H9 (cell line): ENCODE measurements around the gene MAGEC2. TPM values are rescaled to one million over a fixed set of nuclear protein-coding genes. Genes with fewer than 3 reads are reported as not detected.

Experiments
- DNase-seq: peaks from one replicate; pipeline ENCODE4 v3.0.0-alpha.2; 2017
- H2AFZ ChIP-seq: one replicate; pipeline ENCODE4 v1.6.1; 2013; ENCODE audit warnings: mild to moderate bottlenecking, low read length, control low read depth, moderate library complexity
- H2AK5ac ChIP-seq: 2 replicates; pipeline ENCODE4 v1.6.1; 2013; ENCODE audit warnings: low read length, control low read depth, mixed read lengths; ENCODE audit not compliant: insufficient read length
- H2BK120ac ChIP-seq: one replicate; pipeline ENCODE4 v1.6.1; 2013; ENCODE audit warnings: low read depth, mild to moderate bottlenecking, low read length, control low read depth, inconsistent platforms; ENCODE audit not compliant: poor library complexity, severe bottlenecking
- H2BK12ac ChIP-seq: 2 replicates; pipeline ENCODE4 v1.6.1; 2013; ENCODE audit warnings: low read length, control low read depth, mixed read lengths, low read depth; ENCODE audit not compliant: insufficient read length
- H2BK15ac ChIP-seq: 2 replicates; pipeline ENCODE4 v1.6.1; 2013; ENCODE audit warnings: low read depth, low read length, control low read depth
- H2BK20ac ChIP-seq: one replicate; pipeline ENCODE4 v1.6.1; 2013; ENCODE audit warnings: low read depth, mild to moderate bottlenecking, low read length, control low read depth, inconsistent platforms; ENCODE audit not compliant: poor library complexity, severe bottlenecking
- H2BK5ac ChIP-seq: 2 replicates; pipeline ENCODE4 v1.6.1; 2013; ENCODE audit warnings: low read length, control low read depth, mixed read lengths; ENCODE audit not compliant: insufficient read length
- H3K14ac ChIP-seq: 2 replicates; pipeline ENCODE4 v1.6.1; 2013; ENCODE audit warnings: low read length, control low read depth; ENCODE audit not compliant: insufficient read depth
- H3K18ac ChIP-seq: 2 replicates; pipeline ENCODE4 v1.6.1; 2013; ENCODE audit warnings: low read depth, mild to moderate bottlenecking, mixed read lengths, low read length, control low read depth; ENCODE audit not compliant: insufficient read length
- H3K23ac ChIP-seq: 2 replicates; pipeline ENCODE4 v1.6.1; 2013; ENCODE audit warnings: low read length, control low read depth, mixed read lengths, low read depth; ENCODE audit not compliant: insufficient read length
- H3K23me2 ChIP-seq: 2 replicates; pipeline ENCODE4 v1.6.1; 2013; ENCODE audit warnings: low read depth, mild to moderate bottlenecking, mixed read lengths, low read length, control low read depth; ENCODE audit not compliant: insufficient read length, poor library complexity, severe bottlenecking
- H3K27ac ChIP-seq: 2 replicates; pipeline ENCODE4 v1.5.1; 2013; ENCODE audit warnings: low read length, control low read depth, mixed read lengths, low read depth; ENCODE audit not compliant: insufficient read length
- H3K27me3 ChIP-seq: 2 replicates; pipeline ENCODE4 v1.6.1; 2013; ENCODE audit warnings: low read length, control low read depth, inconsistent platforms; ENCODE audit not compliant: insufficient read depth
- H3K4ac ChIP-seq: 2 replicates; pipeline ENCODE4 v1.6.1; 2013; ENCODE audit warnings: low read depth, mild to moderate bottlenecking, control low read depth, inconsistent platforms, low read length, moderate library complexity
- H3K4me1 ChIP-seq: 2 replicates; pipeline ENCODE4 v1.6.1; 2013; ENCODE audit warnings: low read length, control low read depth, inconsistent platforms; ENCODE audit not compliant: insufficient read depth
- H3K4me2 ChIP-seq: 2 replicates; pipeline ENCODE4 v1.6.1; 2013; ENCODE audit warnings: low read length, control low read depth, mixed read lengths; ENCODE audit not compliant: insufficient read length, insufficient read depth
- H3K56ac ChIP-seq: 2 replicates; pipeline ENCODE4 v1.6.1; 2013; ENCODE audit warnings: low read depth, mild to moderate bottlenecking, mixed read lengths, low read length, control low read depth; ENCODE audit not compliant: insufficient read length
- H3K79me1 ChIP-seq: 2 replicates; pipeline ENCODE4 v1.6.1; 2013; ENCODE audit warnings: low read depth, mild to moderate bottlenecking, moderate library complexity, low read length, control low read depth, inconsistent platforms; ENCODE audit not compliant: insufficient read depth, poor library complexity, severe bottlenecking
- H3K79me2 ChIP-seq: 2 replicates; pipeline ENCODE4 v1.6.1; 2013; ENCODE audit warnings: low read length, control low read depth, inconsistent platforms; ENCODE audit not compliant: insufficient read depth
- H3K9ac ChIP-seq: 2 replicates; pipeline ENCODE4 v1.6.1; 2013; ENCODE audit warnings: low read length, control low read depth, mixed read lengths; ENCODE audit not compliant: insufficient read length; ENCODE audit errors: extremely low read depth
- H3K9me3 ChIP-seq: one replicate; pipeline ENCODE4 v1.6.1; 2013; ENCODE audit warnings: low read depth, low read length, inconsistent platforms; ENCODE audit not compliant: control insufficient read depth
- H3T11ph ChIP-seq: one replicate; pipeline ENCODE4 v1.6.1; 2013; ENCODE audit warnings: mild to moderate bottlenecking, low read length, control low read depth, inconsistent platforms
- H4K20me1 ChIP-seq: one replicate; pipeline ENCODE4 v1.6.1; 2013; ENCODE audit not compliant: control insufficient read depth, insufficient read length, insufficient read depth
- H4K5ac ChIP-seq: 2 replicates; pipeline ENCODE4 v1.6.1; 2013; ENCODE audit warnings: low read depth, mild to moderate bottlenecking, mixed read lengths, low read length, control low read depth; ENCODE audit not compliant: insufficient read length
- H4K8ac ChIP-seq: replicated peaks from 2 replicates; pipeline ENCODE4 v1.6.1; 2013; ENCODE audit warnings: low read length, control low read depth, mixed read lengths, low read depth; ENCODE audit not compliant: insufficient read length
- H4K91ac ChIP-seq: 2 replicates; pipeline ENCODE4 v1.6.1; 2013; ENCODE audit warnings: low read depth, mild to moderate bottlenecking, moderate library complexity, mixed read lengths, low read length, control low read depth; ENCODE audit not compliant: insufficient read length
- H3K27ac Mint-ChIP-seq, 3 experiments: 2 replicates in 2 of 3; 3 replicates in 1 of 3; pipeline ENCODE4 v1.8.0; 2020 to 2021; ENCODE audit warnings: mixed read lengths in 3 of 3, mild to moderate bottlenecking in 1 of 3, moderate library complexity in 1 of 3
- H3K27me3 Mint-ChIP-seq: 2 replicates; pipeline ENCODE4 v1.8.0; 2021; ENCODE audit warnings: low read depth, mild to moderate bottlenecking, moderate library complexity, mixed read lengths
- H3K36me3 Mint-ChIP-seq, 3 experiments: 2 replicates in 2 of 3; 3 replicates in 1 of 3; pipeline ENCODE4 v1.8.0; 2020 to 2021; ENCODE audit warnings: low read depth in 3 of 3, mixed read lengths in 3 of 3; ENCODE audit not compliant: insufficient read depth in 1 of 3
- H3K4me1 Mint-ChIP-seq, 2 experiments: 2 replicates each; pipeline ENCODE4 v1.8.0; 2020; ENCODE audit warnings: mixed read lengths in 2 of 2
- H3K4me3 Mint-ChIP-seq, 2 experiments: 2 replicates in 1 of 2; 3 replicates in 1 of 2; pipeline ENCODE4 v1.8.0; 2020 to 2021; ENCODE audit warnings: mild to moderate bottlenecking in 2 of 2, mixed read lengths in 2 of 2, moderate library complexity in 1 of 2
- H3K9me3 Mint-ChIP-seq, 2 experiments: 2 replicates in 1 of 2; 3 replicates in 1 of 2; pipeline ENCODE4 v1.8.0; 2020; ENCODE audit warnings: mild to moderate bottlenecking in 2 of 2, mixed read lengths in 2 of 2, moderate library complexity in 1 of 2
- WGBS: extraction: QIAGEN DNeasy Blood & Tissue Kit; methylation state at CpG from one replicate; pipeline ENCODE4 v1.1.7; 2013; ENCODE audit warnings: missing lambda C conversion rate, low lambda C conversion rate, mixed read lengths; ENCODE audit not compliant: insufficient read length; ENCODE audit errors: extremely low coverage; 5-methylcytosine and 5-hydroxymethylcytosine counted together
- total RNA-seq: library from RNA; stranded (reverse); gene quantifications from 2 replicates; pipeline ENCODE4 v1.2.1, GENCODE V29; 2021
- TF ChIP-seq, protein P1 (sequence below): fragments of 200-600 bp; sonication (generic); conservative IDR thresholded peaks from 3 replicates; pipeline ENCODE4 v1.8.0; 2021; ENCODE audit warnings: antibody characterized with exemption, mild to moderate bottlenecking

Gene MAGEC2
- total RNA-seq, 1 experiment from 2014 or later = not detected

DNA sequence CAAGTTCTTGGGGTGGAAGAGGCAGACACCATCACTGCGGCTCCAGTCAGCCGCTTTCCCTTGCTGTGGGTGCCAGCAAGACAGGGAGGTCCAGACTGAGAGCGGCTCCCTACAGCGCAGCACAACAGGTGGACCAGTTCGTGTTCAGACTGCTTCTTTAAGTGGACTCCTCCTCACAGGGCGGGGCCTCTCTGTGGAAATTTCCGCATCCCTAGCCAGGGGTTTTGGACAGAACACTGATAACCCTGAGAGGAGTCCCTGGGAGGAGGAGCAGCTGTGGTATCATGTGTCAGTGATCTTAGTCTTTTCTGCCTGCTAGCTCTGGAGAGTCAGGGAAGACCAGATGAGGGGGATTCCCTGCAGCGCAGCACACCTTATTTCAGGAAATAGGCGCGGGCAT is 48.5 kb downstream of the MAGEC2 start:
- TF ChIP-seq, protein P1, sequence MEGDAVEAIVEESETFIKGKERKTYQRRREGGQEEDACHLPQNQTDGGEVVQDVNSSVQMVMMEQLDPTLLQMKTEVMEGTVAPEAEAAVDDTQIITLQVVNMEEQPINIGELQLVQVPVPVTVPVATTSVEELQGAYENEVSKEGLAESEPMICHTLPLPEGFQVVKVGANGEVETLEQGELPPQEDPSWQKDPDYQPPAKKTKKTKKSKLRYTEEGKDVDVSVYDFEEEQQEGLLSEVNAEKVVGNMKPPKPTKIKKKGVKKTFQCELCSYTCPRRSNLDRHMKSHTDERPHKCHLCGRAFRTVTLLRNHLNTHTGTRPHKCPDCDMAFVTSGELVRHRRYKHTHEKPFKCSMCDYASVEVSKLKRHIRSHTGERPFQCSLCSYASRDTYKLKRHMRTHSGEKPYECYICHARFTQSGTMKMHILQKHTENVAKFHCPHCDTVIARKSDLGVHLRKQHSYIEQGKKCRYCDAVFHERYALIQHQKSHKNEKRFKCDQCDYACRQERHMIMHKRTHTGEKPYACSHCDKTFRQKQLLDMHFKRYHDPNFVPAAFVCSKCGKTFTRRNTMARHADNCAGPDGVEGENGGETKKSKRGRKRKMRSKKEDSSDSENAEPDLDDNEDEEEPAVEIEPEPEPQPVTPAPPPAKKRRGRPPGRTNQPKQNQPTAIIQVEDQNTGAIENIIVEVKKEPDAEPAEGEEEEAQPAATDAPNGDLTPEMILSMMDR = no peak
- no peak overlapping the region for H3T11ph ChIP-seq
- no peaks in the 10 kb centered on the region for H3K79me1 ChIP-seq
- H4K8ac ChIP-seq = no peak overlapping the region
- peaks cover 2% of the 10 kb centered on the region for H3K9me3 ChIP-seq
- no peak overlapping the region for H2BK20ac ChIP-seq
- no peak overlapping the region for H2BK5ac ChIP-seq
- Mint-ChIP-seq H3K27ac (no peak overlapping the region), H3K4me1 (peaks cover 11 to 12% of the 10 kb centered on the region in 2 experiments; a peak in 3 of 4 replicates), H3K9me3 (peaks cover 80 to 85% of the 10 kb centered on the region in 2 experiments), H3K27me3 (no peaks in the 10 kb centered on the region), H3K4me3 (no peak overlapping the region), H3K36me3 (peaks cover 0 to 4% (median 0%) of the 10 kb centered on the region in 3 experiments; a peak in 4 of 7 replicates)
- no peaks in the 10 kb centered on the region for H4K20me1 ChIP-seq
- H4K5ac ChIP-seq = no peak overlapping the region
- H2AFZ ChIP-seq = no peak overlapping the region
- H2BK12ac ChIP-seq = no peak overlapping the region
- no peak overlapping the region for H3K9ac ChIP-seq
- no peak overlapping the region for H3K18ac ChIP-seq
- no peak overlapping the region for H3K14ac ChIP-seq
- H3K4ac ChIP-seq = no peak overlapping the region
- H3K56ac ChIP-seq = no peak overlapping the region
- H4K91ac ChIP-seq = no peak overlapping the region
- H3K4me1 ChIP-seq = no peaks in the 10 kb centered on the region; the same call in 1 of the 2 replicates
- H3K23ac ChIP-seq = no peak overlapping the region
- no peaks in the 10 kb centered on the region for H3K27me3 ChIP-seq
- no peaks in the 10 kb centered on the region for H3K23me2 ChIP-seq
- no peak overlapping the region for H2BK15ac ChIP-seq
- H2AK5ac ChIP-seq = no peak overlapping the region
- no peaks in the 10 kb centered on the region for H3K79me2 ChIP-seq
- no CpG with 5 or more reads among the region's 10 CpGs for WGBS
- H2BK120ac ChIP-seq = no peak overlapping the region
- no peak overlapping the region for H3K27ac ChIP-seq
- peak; percentile 62 for DNase-seq
- H3K4me2 ChIP-seq = peak overlapping the region; percentile 5
